ENCODE results near the gene GNB5.
A peak's percentile ranks its signal among the peaks of the same experiment; 100 is the strongest.

Gene GNB5

DNA sequence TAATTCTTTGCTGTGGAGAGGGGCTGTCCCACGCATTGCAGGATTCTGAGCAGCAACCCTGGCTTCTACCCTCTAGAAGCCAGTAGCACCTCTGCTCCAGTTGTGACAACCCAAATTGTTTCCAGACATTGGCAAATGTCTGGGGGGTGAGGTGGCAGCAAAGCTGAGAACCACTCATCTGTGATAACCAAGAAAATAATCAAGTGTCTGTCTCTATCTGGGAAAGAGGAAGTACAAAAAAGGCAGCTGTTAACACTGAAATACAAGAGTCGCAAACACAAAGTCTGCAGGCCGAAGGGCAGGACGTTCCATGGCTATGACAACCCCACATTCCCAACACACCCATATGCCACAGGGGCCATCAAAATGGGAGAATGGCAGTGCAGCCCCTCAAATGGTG, 42.2 kb upstream of the GNB5 start:
- Histone ChIP-seq H3K36me3 (no peaks in the 10 kb centered on the region), H3K27me3 (no peaks in the 10 kb centered on the region), H3K9me3 (no peaks in the 10 kb centered on the region), H3K4me1 (no peaks in the 10 kb centered on the region), H3K4me3 (ENCODE audit: low read depth, low read length) (no peak overlapping the region)
- DNase-seq: no peak
- TF ChIP-seq, protein P1, sequence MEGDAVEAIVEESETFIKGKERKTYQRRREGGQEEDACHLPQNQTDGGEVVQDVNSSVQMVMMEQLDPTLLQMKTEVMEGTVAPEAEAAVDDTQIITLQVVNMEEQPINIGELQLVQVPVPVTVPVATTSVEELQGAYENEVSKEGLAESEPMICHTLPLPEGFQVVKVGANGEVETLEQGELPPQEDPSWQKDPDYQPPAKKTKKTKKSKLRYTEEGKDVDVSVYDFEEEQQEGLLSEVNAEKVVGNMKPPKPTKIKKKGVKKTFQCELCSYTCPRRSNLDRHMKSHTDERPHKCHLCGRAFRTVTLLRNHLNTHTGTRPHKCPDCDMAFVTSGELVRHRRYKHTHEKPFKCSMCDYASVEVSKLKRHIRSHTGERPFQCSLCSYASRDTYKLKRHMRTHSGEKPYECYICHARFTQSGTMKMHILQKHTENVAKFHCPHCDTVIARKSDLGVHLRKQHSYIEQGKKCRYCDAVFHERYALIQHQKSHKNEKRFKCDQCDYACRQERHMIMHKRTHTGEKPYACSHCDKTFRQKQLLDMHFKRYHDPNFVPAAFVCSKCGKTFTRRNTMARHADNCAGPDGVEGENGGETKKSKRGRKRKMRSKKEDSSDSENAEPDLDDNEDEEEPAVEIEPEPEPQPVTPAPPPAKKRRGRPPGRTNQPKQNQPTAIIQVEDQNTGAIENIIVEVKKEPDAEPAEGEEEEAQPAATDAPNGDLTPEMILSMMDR (IDR thresholded peaks at IDR 0.05; ENCODE audit: low read depth, low read length): no peak

DNA sequence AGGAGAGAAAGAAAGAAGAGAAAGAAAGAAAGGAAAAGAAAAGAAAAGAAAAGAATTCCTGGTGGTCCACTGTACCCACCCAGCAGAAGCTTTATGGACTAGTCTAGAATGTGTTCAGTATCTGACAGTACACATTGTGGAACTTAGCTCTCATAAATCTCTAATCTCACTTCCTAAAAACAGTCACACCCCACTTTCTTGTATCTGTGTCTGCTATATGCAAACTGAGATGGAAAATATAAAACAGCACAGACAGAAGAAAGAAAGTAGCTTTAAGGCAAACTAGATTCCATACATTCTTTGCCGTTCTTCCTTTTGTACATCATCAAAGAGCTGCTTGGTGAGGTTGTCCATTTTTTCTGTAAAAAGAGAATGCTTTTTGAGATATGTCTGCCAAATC, 41.1 kb upstream of the GNB5 start:
- H3K4me3 ChIP-seq (ENCODE audit: low read depth, low read length): no peak overlapping the region
- DNase-seq: no peak
- H3K27me3 ChIP-seq: no peaks in the 10 kb centered on the region
- H3K36me3 ChIP-seq: no peaks in the 10 kb centered on the region
- H3K4me1 ChIP-seq: no peaks in the 10 kb centered on the region
- TF ChIP-seq, protein P1 (IDR thresholded peaks at IDR 0.05; ENCODE audit: low read depth, low read length): no peak
- no peaks in the 10 kb centered on the region for H3K9me3 ChIP-seq

DNA sequence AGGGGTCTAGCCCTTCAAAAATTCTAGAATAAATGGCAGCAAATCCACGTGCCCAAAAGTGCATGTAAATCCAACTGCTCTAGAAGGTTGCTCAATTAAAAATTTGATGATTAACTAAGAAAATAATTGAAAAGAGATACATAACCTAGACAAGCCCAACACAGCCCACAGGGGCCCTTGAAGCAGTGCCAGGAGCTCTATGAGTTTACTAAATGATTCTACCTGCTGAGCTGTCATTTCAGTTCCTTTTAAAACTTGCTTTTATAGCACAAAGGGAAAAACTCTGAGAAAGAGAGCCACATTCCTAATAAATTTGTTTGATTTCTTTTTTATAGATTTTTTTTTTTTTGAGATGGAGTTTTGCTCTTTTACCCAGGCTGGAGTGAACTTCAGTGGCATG, 38.9 kb upstream of the GNB5 start:
- H3K27me3 ChIP-seq: no peaks in the 10 kb centered on the region
- DNase-seq: no peak
- TF ChIP-seq, protein P1 (IDR thresholded peaks at IDR 0.05; ENCODE audit: low read depth, low read length): no peak
- no peaks in the 10 kb centered on the region for H3K9me3 ChIP-seq
- no peaks in the 10 kb centered on the region for H3K36me3 ChIP-seq
- H3K4me3 ChIP-seq (ENCODE audit: low read depth, low read length): no peak overlapping the region
- H3K4me1 ChIP-seq: no peaks in the 10 kb centered on the region

DNA sequence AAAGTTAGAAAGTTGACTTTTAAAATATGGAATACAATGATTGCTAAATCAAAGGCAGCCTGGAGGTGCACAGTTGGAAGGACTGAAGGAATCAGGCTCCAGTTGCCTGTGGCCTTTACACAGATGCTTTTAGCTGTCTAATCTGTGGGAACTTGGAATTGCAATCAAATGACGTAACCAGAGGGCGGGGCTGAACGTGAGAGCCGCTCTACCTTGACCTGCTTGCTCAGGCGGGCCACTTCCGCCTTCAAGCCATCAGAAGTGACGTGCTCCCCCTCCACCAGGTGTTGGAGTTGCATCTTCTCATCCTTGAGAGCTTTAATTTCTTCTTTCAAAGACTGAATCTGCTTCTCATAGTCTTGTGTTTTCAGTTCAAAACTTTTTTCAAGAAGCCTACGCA, 37.7 kb upstream of the GNB5 start:
- TF ChIP-seq, protein P1 (IDR thresholded peaks at IDR 0.05; ENCODE audit: low read depth, low read length): no peak
- Histone ChIP-seq H3K4me3 (ENCODE audit: low read depth, low read length) (no peak overlapping the region), H3K36me3 (no peaks in the 10 kb centered on the region), H3K4me1 (no peaks in the 10 kb centered on the region), H3K9me3 (no peaks in the 10 kb centered on the region), H3K27me3 (no peaks in the 10 kb centered on the region)
- no peak for DNase-seq

DNA sequence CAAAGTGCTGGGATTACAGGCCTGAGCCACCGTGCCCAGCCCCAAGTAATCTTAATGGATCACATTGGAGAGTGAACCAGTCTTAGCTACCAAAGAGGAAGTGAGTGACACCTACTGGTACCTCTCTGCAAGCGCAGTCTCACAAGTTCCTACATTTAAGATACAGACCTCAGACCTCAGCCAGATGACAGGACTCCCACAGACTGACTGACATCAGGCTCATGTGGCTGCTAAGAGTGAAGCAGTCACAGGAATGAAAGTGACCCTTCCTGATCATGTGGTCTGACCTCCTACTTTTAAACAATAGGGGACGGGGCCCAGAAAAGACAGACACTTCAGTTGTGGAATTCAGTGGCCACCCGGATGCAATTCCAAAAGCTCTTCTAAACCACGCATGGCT, 36.3 kb upstream of the GNB5 start:
- H3K27me3 ChIP-seq: no peaks in the 10 kb centered on the region
- no peaks in the 10 kb centered on the region for H3K36me3 ChIP-seq
- TF ChIP-seq, protein P1 (IDR thresholded peaks at IDR 0.05; ENCODE audit: low read depth, low read length): peak; percentile 85
- no peak overlapping the region for H3K4me3 ChIP-seq (ENCODE audit: low read depth, low read length)
- no peaks in the 10 kb centered on the region for H3K9me3 ChIP-seq
- no peaks in the 10 kb centered on the region for H3K4me1 ChIP-seq
- peak; percentile 62 for DNase-seq

DNA sequence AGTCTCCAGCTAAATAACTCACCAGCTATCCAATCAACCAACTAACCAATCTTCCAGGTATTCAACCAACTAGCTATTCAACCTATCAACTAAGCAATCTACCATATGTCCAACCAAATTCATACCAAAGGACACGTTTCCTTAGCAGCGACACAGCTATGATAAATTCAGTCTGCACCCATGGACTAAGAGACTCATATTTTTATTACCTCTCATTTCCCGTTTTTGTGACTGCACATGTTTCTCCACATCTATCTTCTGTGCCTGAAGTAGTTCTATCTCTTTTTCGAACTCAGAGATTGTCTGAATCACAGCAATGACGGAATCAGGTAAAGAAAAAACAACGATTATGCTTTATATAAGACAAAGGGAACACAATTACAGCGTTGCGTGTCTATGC, 34.0 kb upstream of the GNB5 start:
- no peaks in the 10 kb centered on the region for H3K36me3 ChIP-seq
- H3K27me3 ChIP-seq: no peaks in the 10 kb centered on the region
- no peaks in the 10 kb centered on the region for H3K9me3 ChIP-seq
- H3K4me3 ChIP-seq (ENCODE audit: low read depth, low read length): no peak overlapping the region
- TF ChIP-seq, protein P1 (IDR thresholded peaks at IDR 0.05; ENCODE audit: low read depth, low read length): no peak
- DNase-seq: no peak
- no peaks in the 10 kb centered on the region for H3K4me1 ChIP-seq
